ENCODE data around the gene SIK3.

The SIK3 gene

GRCh38 chr11:117095284-117096161, 2.7 kb downstream of the SIK3 start:
- DNase-seq (ENCODE audit: low spot score in 2 of 2): no peak
- Mint-ChIP-seq H3K36me3 (peaks cover 49% of the 10 kb centered on the region), H3K9me3 (peaks cover 5% of the 10 kb centered on the region), H3K27ac (peak overlapping the region; percentile 95), H3K4me1 (peaks cover 86% of the 10 kb centered on the region), H3K4me3 (peak overlapping the region; percentile 90)
- ATAC-seq: peak; percentile 19

DNA sequence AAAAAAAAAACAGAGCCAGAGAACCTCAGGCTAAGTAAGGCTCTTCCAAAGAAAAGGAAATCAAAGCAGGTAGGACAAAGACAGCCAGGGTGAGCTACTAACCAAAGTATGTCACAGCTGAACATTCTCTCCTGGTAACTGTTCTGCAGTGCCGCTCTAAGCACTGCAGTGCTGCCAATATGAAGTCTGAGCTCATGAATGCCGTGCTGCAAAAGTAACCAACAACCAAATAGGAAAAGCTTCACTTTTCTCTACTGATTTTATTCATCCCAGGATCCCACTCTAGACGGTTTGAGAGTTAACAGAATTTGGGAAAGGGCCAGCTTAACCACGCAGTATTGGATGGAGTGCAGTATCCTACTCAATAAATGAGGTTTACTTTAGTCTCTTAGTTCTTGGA, 3.5 kb downstream of the SIK3 start:
- Mint-ChIP-seq H3K27ac (peak overlapping the region; percentile 95), H3K36me3 (peaks cover 49% of the 10 kb centered on the region), H3K4me1 (peaks cover 86% of the 10 kb centered on the region), H3K4me3 (peak overlapping the region; percentile 90), H3K9me3 (peaks cover 5% of the 10 kb centered on the region)
- ATAC-seq (no peak), DNase-seq (ENCODE audit: low spot score in 2 of 2) (no peak)

- peak overlapping the region; percentile 90 for H3K4me3 Mint-ChIP-seq
- ATAC-seq (peak; percentile 78), DNase-seq (ENCODE audit: low spot score in 2 of 2) (no peak)
- H3K9me3 Mint-ChIP-seq: peaks cover 5% of the 10 kb centered on the region
- peak overlapping the region; percentile 95 for H3K27ac Mint-ChIP-seq
- peaks cover 35% of the 10 kb centered on the region for H3K36me3 Mint-ChIP-seq
- peaks cover 79% of the 10 kb centered on the region for H3K4me1 Mint-ChIP-seq
Measured at GRCh38 chr11:117092951-117093590, 5.2 kb downstream of the SIK3 start.

DNA sequence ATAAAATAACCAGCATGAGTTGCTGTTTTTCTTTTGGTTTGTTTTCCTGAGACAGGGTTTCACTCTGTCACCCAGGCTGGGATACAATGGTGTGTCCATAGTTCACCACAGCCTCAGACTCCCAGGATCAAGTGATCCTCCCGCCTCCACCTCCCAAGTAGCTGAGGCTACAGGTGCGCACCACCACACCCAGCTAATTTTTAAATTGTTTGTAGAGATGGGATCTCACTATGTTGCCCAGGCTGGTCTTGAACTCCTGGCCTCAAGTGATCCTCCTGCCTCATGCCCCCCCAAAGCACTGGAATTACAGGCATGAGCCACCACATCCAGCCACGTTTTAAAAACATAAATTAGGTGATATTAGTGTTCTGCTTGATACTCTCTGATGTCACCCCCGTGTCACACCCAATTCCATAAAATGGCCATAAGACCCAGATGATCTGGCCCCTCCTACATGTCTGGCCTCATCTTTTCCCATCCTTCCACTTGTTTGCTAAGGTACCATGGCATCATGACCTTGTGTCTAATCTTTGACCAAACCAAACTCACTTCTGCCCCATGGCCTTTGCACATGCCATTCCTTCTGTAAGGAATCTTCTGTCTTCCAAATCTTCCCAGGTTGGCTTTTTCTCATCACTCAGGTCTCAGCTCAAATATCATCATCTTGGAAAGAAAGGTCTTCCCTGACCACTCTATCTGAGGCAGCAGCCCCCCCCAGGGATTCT, 6.3 kb downstream of the SIK3 start:
- Mint-ChIP-seq H3K36me3 (peaks cover 30% of the 10 kb centered on the region), H3K27ac (peak overlapping the region; percentile 95), H3K9me3 (peaks cover 5% of the 10 kb centered on the region), H3K4me3 (peak overlapping the region; percentile 90), H3K4me1 (peaks cover 79% of the 10 kb centered on the region)
- DNase-seq (ENCODE audit: low spot score in 2 of 2) (no peak), ATAC-seq (no peak)

DNA sequence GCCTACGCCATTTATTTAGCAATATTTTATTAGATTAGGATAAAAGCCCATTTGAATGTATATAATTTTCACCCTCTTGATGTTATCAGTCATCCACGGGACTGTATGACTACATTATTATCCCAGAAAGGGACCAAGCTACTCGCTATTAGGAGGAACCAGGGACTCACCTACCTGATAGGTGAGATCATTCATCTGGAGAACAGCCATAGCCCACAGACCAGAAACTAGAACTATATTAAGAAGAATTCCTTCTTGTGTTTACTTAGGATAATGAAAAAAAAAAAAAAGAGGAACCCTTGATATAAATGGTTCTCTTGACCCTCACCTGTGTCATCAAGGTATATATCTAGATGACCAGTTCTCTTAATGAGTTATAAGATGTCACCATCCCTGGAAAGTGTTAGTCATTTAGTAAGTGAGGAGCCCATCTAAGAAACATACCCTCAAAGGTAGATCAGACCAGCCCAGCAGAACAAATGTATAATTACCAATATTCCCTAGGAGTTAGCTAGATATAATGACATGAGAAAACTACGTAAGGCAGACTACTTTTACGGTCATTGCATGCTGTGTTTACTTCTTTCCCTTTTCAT, 8.0 kb downstream of the SIK3 start:
- ATAC-seq: no peak
- H3K4me1 Mint-ChIP-seq: peaks cover 76% of the 10 kb centered on the region
- H3K9me3 Mint-ChIP-seq: peaks cover 5% of the 10 kb centered on the region
- H3K36me3 Mint-ChIP-seq: peaks cover 36% of the 10 kb centered on the region
- H3K27ac Mint-ChIP-seq: peak overlapping the region; percentile 53
- H3K4me3 Mint-ChIP-seq: no peak overlapping the region
- DNase-seq (ENCODE audit: low spot score in 2 of 2): no peak

DNA sequence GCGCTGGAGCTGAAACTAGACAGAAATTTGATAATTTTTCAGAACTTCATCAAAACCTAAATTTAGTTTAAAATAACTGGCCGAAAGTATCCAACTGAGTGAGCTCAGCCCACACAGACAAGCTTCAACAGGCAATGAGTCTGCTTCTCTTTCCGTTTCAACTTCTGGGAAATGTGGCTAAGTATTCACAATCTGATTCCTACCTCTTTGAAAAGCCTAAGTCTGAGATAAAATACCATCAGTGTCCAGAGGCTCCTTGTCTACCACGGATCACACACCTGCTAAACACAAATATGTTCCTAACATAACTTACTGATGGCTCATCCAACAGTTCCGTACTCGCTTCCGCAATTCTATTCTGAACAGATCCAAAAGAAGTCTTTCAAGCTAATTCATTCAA, 8.5 kb downstream of the SIK3 start:
- peaks cover 39% of the 10 kb centered on the region for H3K36me3 Mint-ChIP-seq
- H3K27ac Mint-ChIP-seq: no peak overlapping the region
- H3K4me1 Mint-ChIP-seq: peaks cover 76% of the 10 kb centered on the region
- no peak overlapping the region for H3K4me3 Mint-ChIP-seq
- peaks cover 5% of the 10 kb centered on the region for H3K9me3 Mint-ChIP-seq
- ATAC-seq (no peak), DNase-seq (ENCODE audit: low spot score in 2 of 2) (no peak)

DNA sequence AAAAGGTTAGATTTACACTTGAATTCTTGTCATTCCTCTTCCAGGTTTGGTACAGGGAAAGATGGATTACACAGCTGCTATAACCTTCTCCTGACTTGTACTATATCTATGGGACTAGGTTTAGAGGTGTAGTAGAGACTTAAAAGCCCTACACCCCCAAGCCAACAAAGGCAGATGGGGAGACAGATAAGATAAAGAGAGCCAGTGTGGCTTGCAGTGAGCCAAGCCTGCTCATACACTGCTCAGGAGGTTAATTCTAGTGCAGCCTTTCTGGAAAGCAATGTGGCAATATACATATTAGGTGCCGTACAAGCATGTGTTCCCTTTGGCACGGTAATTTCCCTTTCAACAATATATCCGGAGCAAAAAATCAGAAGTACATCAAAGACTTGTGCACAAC, 10.8 kb downstream of the SIK3 start:
- H3K4me1 Mint-ChIP-seq: peaks cover 71% of the 10 kb centered on the region
- H3K4me3 Mint-ChIP-seq: no peak overlapping the region
- H3K36me3 Mint-ChIP-seq: peaks cover 36% of the 10 kb centered on the region
- DNase-seq (ENCODE audit: low spot score in 2 of 2): no peak
- no peak overlapping the region for H3K27ac Mint-ChIP-seq
- H3K9me3 Mint-ChIP-seq: peaks cover 5% of the 10 kb centered on the region
- no peak for ATAC-seq

DNA sequence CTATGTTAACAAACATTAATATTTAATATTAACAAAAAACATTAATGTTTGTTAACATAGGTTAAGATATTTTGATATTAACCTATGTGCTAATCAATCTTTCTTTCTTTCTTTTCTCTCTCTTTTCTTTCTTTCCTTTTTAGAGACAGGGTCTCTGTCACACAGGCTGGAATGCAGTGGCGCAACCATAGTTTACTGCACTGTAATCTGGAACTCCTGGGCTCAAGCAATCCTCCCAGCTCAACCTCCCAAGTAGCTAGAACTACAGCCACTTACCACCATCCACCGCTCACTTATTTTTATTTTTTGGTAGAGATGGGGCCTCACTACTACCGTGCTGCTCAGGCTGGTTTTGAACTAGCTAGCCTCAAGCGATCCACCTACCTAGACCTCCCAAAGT, 13.2 kb downstream of the SIK3 start:
- H3K4me1 Mint-ChIP-seq: peaks cover 66% of the 10 kb centered on the region
- H3K9me3 Mint-ChIP-seq: no peaks in the 10 kb centered on the region
- H3K36me3 Mint-ChIP-seq: peaks cover 34% of the 10 kb centered on the region
- ATAC-seq (no peak), DNase-seq (ENCODE audit: low spot score in 2 of 2) (no peak)
- no peak overlapping the region for H3K27ac Mint-ChIP-seq
- no peak overlapping the region for H3K4me3 Mint-ChIP-seq

- ATAC-seq (no peak), DNase-seq (ENCODE audit: low spot score in 2 of 2) (peak in 1 of 2 donors; percentile 42)
- Mint-ChIP-seq H3K27ac (no peak overlapping the region), H3K4me3 (no peak overlapping the region), H3K9me3 (no peaks in the 10 kb centered on the region), H3K4me1 (peaks cover 66% of the 10 kb centered on the region), H3K36me3 (peaks cover 34% of the 10 kb centered on the region)
Measured at GRCh38 chr11:117083011-117083935, 15.0 kb downstream of the SIK3 start.

- H3K9me3 Mint-ChIP-seq: no peaks in the 10 kb centered on the region
- ATAC-seq (no peak), DNase-seq (ENCODE audit: low spot score in 2 of 2) (no peak)
- H3K4me3 Mint-ChIP-seq: no peak overlapping the region
- H3K36me3 Mint-ChIP-seq: peaks cover 29% of the 10 kb centered on the region
- H3K4me1 Mint-ChIP-seq: peaks cover 58% of the 10 kb centered on the region
- H3K27ac Mint-ChIP-seq: no peak overlapping the region
Measured at GRCh38 chr11:117081908-117082307, 16.3 kb downstream of the SIK3 start.

- DNase-seq (ENCODE audit: low spot score in 2 of 2) (no peak), ATAC-seq (no peak)
- no peaks in the 10 kb centered on the region for H3K9me3 Mint-ChIP-seq
- H3K4me1 Mint-ChIP-seq: peaks cover 53% of the 10 kb centered on the region
- no peak overlapping the region for H3K27ac Mint-ChIP-seq
- H3K36me3 Mint-ChIP-seq: peaks cover 13% of the 10 kb centered on the region
- H3K4me3 Mint-ChIP-seq: no peak overlapping the region
Measured at GRCh38 chr11:117080370-117080769, 17.9 kb downstream of the SIK3 start.

DNA sequence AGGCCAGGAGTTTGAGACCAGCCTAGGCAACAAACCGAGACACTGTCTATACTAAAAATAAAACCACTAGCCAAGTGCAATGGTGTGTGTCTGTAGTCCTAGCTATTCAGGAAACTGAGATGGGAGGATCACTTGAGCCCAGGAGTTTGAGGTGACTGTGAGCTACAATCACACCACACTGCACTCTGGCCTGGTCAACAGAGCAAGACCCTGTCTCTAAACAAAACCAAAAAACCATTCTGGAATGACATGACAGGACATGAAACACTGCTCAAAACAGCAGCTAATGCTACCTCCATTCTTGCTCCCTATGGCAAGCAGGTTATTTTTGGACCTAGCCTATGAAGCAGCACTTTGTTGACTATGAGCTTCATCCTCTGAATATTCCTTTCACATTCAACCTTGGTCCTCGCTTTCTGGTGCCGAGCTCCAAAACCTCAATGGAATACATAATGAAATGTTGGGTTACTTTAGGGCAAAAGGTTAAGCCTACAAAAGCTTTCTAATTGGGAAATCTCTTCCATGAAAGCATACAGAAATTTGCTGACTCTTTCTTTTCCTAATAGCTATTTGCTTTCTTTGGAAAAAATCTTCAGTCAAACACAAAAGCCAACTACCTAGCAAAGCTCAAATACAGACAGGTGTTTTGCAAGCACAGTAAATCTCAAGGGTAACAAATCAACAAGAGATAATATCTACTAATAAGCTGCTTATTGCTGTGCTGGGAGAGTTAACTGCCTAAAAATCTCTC, 21.1 kb downstream of the SIK3 start:
- ATAC-seq (no peak), DNase-seq (ENCODE audit: low spot score in 2 of 2) (no peak)
- no peak overlapping the region for H3K4me3 Mint-ChIP-seq
- H3K36me3 Mint-ChIP-seq: peaks cover 14% of the 10 kb centered on the region
- no peaks in the 10 kb centered on the region for H3K9me3 Mint-ChIP-seq
- peaks cover 52% of the 10 kb centered on the region for H3K4me1 Mint-ChIP-seq
- H3K27ac Mint-ChIP-seq: no peak overlapping the region

GRCh38 chr11:117075186-117075585, 23.0 kb downstream of the SIK3 start:
- Mint-ChIP-seq H3K9me3 (no peaks in the 10 kb centered on the region), H3K27ac (peak overlapping the region; percentile 4), H3K4me3 (no peak overlapping the region), H3K4me1 (peaks cover 51% of the 10 kb centered on the region), H3K36me3 (peaks cover 12% of the 10 kb centered on the region)
- ATAC-seq (no peak), DNase-seq (ENCODE audit: low spot score in 2 of 2) (no peak)

DNA sequence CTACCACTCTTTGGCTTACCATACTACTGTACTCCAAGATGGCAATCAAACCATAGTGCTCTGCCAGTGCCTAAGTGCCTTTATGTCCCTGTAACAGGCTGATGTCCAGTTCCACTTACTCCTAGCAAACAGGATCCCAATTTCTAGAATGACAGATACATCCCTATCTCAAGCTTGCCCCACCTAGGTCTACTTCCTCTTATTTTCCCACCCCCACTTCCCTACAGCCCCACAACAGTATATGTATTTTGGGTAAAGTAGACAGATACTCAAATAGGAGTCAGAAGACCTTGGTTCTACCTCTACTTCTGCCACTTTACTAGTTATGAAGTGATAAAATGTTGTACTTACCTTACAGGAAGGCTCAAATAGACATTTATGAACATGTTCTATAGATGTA, 24.1 kb downstream of the SIK3 start:
- peak overlapping the region; percentile 35 for H3K4me3 Mint-ChIP-seq
- peaks cover 18% of the 10 kb centered on the region for H3K36me3 Mint-ChIP-seq
- peaks cover 58% of the 10 kb centered on the region for H3K4me1 Mint-ChIP-seq
- no peaks in the 10 kb centered on the region for H3K9me3 Mint-ChIP-seq
- DNase-seq (ENCODE audit: low spot score in 2 of 2): no peak
- ATAC-seq: no peak
- H3K27ac Mint-ChIP-seq: peak overlapping the region; percentile 80

Measured in stimulated activated effector memory CD8-positive, alpha-beta T cell treated with anti-CD3 and anti-CD28 coated beads, Interleukin-12 subunit alpha, Interleukin-12 subunit beta, amount 100 ng/mL, for 72 hours (primary cell).